Endodermal cell (in vitro differentiated cells): ENCODE measurements around the gene DPP6. TPM values are rescaled to one million over a fixed set of nuclear protein-coding genes. Genes with fewer than 3 reads are reported as not detected.

ENCODE experiments used
- DNase-seq: peaks from one replicate; pipeline ENCODE4 v3.0.0-alpha.2; 2017
- H3K27ac ChIP-seq: 2 replicates; pipeline ENCODE4 v1.5.1; 2013; ENCODE audit warnings: mild to moderate bottlenecking, low read depth, low read length, moderate library complexity
- H3K27me3 ChIP-seq: 2 replicates; pipeline ENCODE4 v1.6.1; 2013; ENCODE audit warnings: mild to moderate bottlenecking, low read length, moderate library complexity; ENCODE audit not compliant: insufficient read depth, control insufficient read depth, poor library complexity, severe bottlenecking
- H3K36me3 ChIP-seq: 2 replicates; pipeline ENCODE4 v1.7.0; 2013; ENCODE audit warnings: mild to moderate bottlenecking, low read length, moderate library complexity; ENCODE audit not compliant: control insufficient read depth, insufficient read depth
- H3K4me1 ChIP-seq: one replicate; pipeline ENCODE4 v1.7.0; 2013; ENCODE audit warnings: low read length; ENCODE audit not compliant: control insufficient read depth, insufficient read depth
- H3K4me3 ChIP-seq: 2 replicates; pipeline ENCODE4 v1.5.1; 2013; ENCODE audit warnings: mild to moderate bottlenecking, low read length, moderate library complexity
- H3K9ac ChIP-seq: 2 replicates; pipeline ENCODE4 v1.6.1; 2013; ENCODE audit warnings: mild to moderate bottlenecking, low read length, moderate library complexity; ENCODE audit not compliant: poor library complexity, severe bottlenecking; ENCODE audit errors: extremely low read depth
- H3K9me3 ChIP-seq: 2 replicates; pipeline ENCODE4 v1.6.1; 2013; ENCODE audit warnings: mild to moderate bottlenecking, low read length, moderate library complexity; ENCODE audit not compliant: control insufficient read depth
- H3K27ac Mint-ChIP-seq: 2 replicates; pipeline ENCODE4 v1.8.0; 2020; ENCODE audit warnings: mixed read lengths
- H3K27me3 Mint-ChIP-seq: 2 replicates; pipeline ENCODE4 v1.8.0; 2021; ENCODE audit warnings: mild to moderate bottlenecking, mixed read lengths; ENCODE audit not compliant: insufficient read depth
- H3K36me3 Mint-ChIP-seq: 2 replicates; pipeline ENCODE4 v1.8.0; 2020; ENCODE audit warnings: low read depth, mixed read lengths
- H3K4me1 Mint-ChIP-seq: 2 replicates; pipeline ENCODE4 v1.8.0; 2020; ENCODE audit warnings: mixed read lengths
- H3K4me3 Mint-ChIP-seq: 2 replicates; pipeline ENCODE4 v1.8.0; 2020; ENCODE audit warnings: mild to moderate bottlenecking, moderate library complexity, mixed read lengths
- H3K9me3 Mint-ChIP-seq: 2 replicates; pipeline ENCODE4 v1.8.0; 2020; ENCODE audit warnings: mild to moderate bottlenecking, mixed read lengths
- CTCF ChIP-seq: fragments of 200-600 bp; sonication (generic); conservative IDR thresholded peaks from 2 replicates; pipeline ENCODE4 v1.5.0; 2021; ENCODE audit warnings: antibody characterized with exemption, mild to moderate bottlenecking
- WGBS, 2 experiments: methylation state at CpG; one replicate each; pipeline versions ENCODE4 v1.1.5 to v1.1.7; 2013; ENCODE audit warnings: missing lambda C conversion rate in 2 of 2, mixed read lengths in 1 of 2; ENCODE audit not compliant: insufficient coverage in 1 of 2, insufficient read length in 1 of 2; 5-methylcytosine and 5-hydroxymethylcytosine counted together
- total RNA-seq, 2 donors: library from RNA; stranded (reverse); fragmentation: NEBNext Ultra II Directional in 1 of 2; extraction: Animal tissue kit (Norgen Biotek cat#: 25700) in 1 of 2; gene quantifications; 2 replicates in 1 of 2; 3 replicates in 1 of 2; pipeline ENCODE4 v1.2.1, GENCODE V29; 2021

Gene DPP6
- total RNA-seq, 2 donors from 2014 or later, result 1.7 to 3.0 TPM

DNA sequence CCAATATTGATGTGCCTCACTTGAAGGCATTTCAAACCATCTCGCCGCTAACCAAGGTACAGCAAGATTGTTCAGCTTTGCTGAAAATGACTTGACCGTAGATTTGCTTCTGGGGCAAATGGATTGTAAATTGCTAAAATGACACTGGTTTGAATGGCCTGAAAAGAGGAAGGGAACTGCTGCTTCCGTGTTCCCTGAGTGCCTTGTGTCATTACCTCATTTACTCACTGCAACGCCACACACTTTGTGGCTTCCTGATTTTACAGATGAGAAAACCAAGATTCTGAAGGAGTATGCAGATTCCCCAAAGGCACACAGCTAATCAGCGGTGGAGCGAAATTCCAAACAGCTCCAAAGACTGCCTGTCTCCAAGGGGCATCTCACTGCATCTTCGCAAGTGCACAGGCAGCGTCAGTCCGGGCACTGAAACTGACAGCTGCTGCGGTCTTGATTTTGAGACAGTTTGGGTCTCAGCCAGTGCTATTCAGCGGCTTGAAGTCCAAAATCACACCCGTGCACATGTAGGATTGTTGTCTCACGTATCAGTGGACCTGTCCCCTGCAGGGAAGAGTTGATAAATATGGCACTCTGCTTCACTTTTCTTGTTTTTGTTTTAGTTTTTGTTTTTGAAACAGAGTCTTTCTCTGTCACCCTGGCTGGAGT, 290.9 kb downstream of the DPP6 start:
- no peak overlapping the region for H3K4me3 ChIP-seq
- Mint-ChIP-seq H3K4me1 (peaks cover 9% of the 10 kb centered on the region), H3K27me3 (no peaks in the 10 kb centered on the region), H3K9me3 (no peaks in the 10 kb centered on the region), H3K4me3 (no peak overlapping the region), H3K36me3 (no peaks in the 10 kb centered on the region), H3K27ac (no peak overlapping the region)
- H3K36me3 ChIP-seq, result no peaks in the 10 kb centered on the region
- H3K27me3 ChIP-seq, result no peaks in the 10 kb centered on the region
- H3K27ac ChIP-seq, result no peak overlapping the region
- no peak for TF ChIP-seq CTCF
- H3K9me3 ChIP-seq, result no peaks in the 10 kb centered on the region
- no peak overlapping the region for H3K9ac ChIP-seq
- 91 to 92% methylated on average over 12 to 14 of the region's 14 CpGs for WGBS, 2 experiments
- H3K4me1 ChIP-seq, result no peaks in the 10 kb centered on the region
- DNase-seq, result no peak

DNA sequence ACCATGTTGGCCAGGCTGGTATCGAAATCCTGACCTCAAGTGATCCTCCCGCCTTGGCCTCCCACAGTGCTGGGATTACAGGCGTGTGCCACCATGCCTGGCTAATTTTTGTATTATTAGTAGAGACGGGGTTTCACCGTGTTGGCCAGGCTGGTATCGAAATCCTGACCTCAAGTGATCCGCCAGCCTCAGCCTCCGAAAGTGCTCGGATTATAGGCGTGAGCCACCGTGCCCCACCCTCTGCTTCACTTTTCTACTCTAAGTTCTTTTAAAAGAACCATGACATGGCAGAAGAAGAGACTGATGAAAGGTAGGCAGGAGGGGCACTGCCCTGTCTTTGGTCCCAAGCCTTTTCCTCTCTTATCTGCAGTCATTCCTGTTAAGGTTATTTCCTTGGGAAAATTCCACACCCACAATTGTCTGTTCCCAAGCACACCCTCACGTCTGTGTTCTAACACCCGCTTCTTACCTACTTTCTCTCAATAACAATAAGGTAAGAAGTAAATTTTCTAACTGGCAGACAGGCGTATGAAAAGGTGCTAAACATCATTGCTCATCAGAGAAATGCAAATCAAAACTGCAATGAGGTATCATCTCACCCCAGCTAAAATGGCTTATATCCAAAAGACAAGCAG, 291.7 kb downstream of the DPP6 start:
- no peaks in the 10 kb centered on the region for H3K9me3 ChIP-seq
- H3K4me3 Mint-ChIP-seq, result no peak overlapping the region
- WGBS, 2 experiments, result 95% methylated on average over 6 to 14 of the region's 14 CpGs
- H3K36me3 ChIP-seq, result no peaks in the 10 kb centered on the region
- no peaks in the 10 kb centered on the region for H3K4me1 ChIP-seq
- H3K9ac ChIP-seq, result no peak overlapping the region
- H3K4me3 ChIP-seq, result no peak overlapping the region
- H3K27ac ChIP-seq, result no peak overlapping the region
- H3K36me3 Mint-ChIP-seq, result no peaks in the 10 kb centered on the region
- peaks cover 3% of the 10 kb centered on the region for H3K4me1 Mint-ChIP-seq
- no peak overlapping the region for H3K27ac Mint-ChIP-seq
- H3K27me3 ChIP-seq, result no peaks in the 10 kb centered on the region
- H3K27me3 Mint-ChIP-seq, result no peaks in the 10 kb centered on the region
- H3K9me3 Mint-ChIP-seq, result no peaks in the 10 kb centered on the region
- DNase-seq, result no peak
- no peak for TF ChIP-seq CTCF

DNA sequence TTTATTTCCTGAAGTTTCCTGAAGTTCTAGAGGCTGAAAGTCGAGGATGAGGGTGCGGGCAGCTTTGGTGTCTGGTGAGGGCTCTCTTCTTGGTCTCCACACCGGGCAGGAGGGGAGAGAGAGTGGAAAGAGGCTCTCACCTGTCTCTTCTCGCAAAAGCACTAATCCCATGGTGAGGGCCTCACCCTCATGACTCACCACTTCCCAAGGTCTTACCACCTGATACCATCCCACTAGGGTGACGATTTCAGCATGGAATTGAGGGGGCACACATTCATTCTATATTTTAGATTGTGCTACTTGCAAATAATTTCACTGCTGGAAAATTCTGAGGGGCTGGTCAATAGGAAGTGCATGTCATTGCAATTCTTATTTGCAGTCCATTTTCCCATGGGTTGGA, 292.9 kb downstream of the DPP6 start:
- no peaks in the 10 kb centered on the region for H3K4me1 Mint-ChIP-seq
- H3K4me1 ChIP-seq, result no peaks in the 10 kb centered on the region
- H3K9ac ChIP-seq, result no peak overlapping the region
- H3K27ac Mint-ChIP-seq, result no peak overlapping the region
- H3K4me3 Mint-ChIP-seq, result no peak overlapping the region
- 87% methylated on average over 5 of the region's 5 CpGs; no CpG with 5 or more reads in 1 of the 2 experiments for WGBS, 2 experiments
- no peaks in the 10 kb centered on the region for H3K9me3 ChIP-seq
- no peak for DNase-seq
- no peaks in the 10 kb centered on the region for H3K36me3 ChIP-seq
- H3K27me3 ChIP-seq, result no peaks in the 10 kb centered on the region
- no peak overlapping the region for H3K27ac ChIP-seq
- TF ChIP-seq CTCF, result no peak
- H3K4me3 ChIP-seq, result no peak overlapping the region
- no peaks in the 10 kb centered on the region for H3K9me3 Mint-ChIP-seq
- H3K36me3 Mint-ChIP-seq, result no peaks in the 10 kb centered on the region
- H3K27me3 Mint-ChIP-seq, result no peaks in the 10 kb centered on the region
